IPS-NIHi11 (cell line): ENCODE results near the gene ABTB2.

Experiments
- DNase-seq: peaks from one replicate; pipeline ENCODE4 v3.0.0; 2012; ENCODE audit warnings: mixed read lengths, low spot score

The ABTB2 gene

DNA sequence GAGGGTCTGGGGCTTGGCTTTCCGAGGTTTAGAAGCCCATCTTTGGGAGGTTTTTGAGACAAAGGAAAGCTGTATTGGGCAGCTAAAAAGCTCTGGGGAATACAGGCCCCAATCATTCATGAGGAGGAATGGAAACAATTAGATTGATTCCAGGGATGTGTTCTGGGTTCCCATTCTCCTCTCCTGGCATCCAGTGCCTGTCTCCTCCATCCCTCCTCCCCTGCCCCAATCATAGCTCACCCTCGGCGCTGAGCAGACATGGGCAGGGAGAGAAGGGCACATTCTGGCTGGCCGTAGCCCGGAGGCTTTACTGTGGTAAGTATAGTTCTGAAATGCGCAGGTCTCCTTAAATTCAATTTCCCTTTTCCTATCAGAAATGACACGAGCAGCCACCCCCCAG, 42.4 kb downstream of the ABTB2 start:
- no peak for DNase-seq

DNA sequence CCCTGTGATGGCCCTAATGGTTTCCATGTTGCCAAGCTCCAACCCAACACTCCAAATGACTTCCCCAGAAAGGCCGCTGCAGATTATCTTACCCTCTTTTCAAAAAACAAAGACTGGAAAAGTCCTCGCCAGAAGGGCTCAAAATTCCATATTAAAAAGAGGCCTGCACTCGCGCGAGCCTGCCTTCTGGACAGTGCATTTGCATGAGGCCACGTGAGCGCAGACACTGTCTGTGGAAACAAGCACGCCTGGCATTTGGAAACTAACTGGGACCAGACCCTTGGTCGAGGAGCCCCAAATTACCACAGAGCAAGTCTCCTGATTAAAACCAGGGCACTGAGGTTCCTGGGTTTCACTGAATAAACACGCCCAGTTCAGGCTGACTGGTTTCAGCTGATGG, 42.9 kb downstream of the ABTB2 start:
- no peak for DNase-seq

DNA sequence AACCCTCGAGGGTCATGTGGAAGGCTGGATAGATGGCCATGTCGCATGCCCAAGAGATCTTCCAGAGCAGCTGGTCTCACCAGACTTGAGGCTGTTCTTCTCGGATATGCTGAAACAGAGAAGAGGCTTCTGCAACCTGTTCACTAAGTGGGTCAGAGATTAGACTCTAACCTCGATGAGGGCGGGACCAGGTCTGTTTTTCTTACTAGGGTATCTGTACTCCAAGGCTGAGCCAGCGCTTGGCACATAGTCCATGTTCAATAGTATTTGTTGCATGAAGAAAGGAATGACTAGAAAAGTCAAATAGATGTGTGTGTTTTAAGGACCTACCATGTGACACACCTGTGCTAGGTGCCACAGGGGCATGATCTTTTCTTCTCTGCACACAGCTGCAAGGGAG, 43.6 kb downstream of the ABTB2 start:
- DNase-seq, result no peak

DNA sequence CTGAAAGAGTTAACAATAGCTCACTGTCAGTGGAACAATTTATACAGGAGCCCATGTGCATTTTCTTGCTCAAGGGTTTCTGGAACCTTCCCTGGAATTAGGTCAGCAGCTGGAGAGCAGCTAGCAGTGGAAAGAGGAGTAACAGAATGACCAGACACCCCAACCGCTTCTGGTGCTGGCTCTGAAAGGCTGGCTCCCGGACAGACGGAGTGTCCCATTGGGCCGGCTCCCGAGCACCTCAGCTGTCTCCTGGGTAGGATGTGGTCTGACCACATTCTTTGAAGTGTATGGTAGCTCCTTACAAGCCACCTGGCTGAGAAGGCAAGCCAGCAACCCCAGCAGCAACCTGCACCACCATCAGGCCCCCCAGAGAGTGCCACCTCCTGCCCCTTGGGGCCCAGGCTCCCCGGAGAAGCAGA, 44.7 kb downstream of the ABTB2 start:
- DNase-seq, result peak; percentile 26

DNA sequence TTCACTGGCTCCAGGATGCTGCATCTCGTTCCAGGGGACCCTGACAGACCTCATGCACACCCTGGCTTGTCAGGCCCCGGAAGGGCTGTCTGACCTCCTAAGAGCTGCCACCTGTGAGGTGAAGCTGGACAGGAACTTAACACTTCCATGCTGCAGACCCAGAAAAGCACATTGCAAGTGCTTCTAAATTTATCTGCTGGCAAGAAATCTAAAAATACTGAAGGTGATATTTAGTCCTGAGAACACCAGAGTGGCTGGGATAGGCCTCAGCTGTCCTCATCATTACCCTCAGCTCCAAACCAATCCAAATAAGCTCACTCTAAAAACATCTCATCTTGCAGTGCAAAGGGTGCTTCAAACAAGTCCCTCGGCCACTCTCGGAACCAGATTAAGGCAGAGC, 46.7 kb downstream of the ABTB2 start:
- no peak for DNase-seq

DNA sequence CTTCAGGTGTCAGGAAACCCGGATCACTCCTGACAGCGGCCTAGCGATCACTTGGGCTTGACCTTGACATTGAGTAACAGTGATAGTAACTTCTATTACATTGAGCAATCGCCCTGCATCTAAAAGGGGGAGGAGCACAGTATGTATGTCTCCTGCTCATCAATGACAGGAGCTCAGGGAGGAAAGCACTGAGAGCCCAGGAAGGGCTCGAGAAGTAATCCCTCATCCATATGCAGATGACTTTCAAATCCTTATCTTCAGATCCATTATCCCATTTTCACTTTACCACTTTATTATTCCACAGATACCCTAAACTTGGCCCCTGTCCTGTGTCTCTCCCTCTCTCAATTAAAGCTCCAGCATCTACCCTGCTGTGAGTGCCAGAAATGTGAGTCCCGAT, 47.8 kb downstream of the ABTB2 start:
- DNase-seq, result no peak

DNA sequence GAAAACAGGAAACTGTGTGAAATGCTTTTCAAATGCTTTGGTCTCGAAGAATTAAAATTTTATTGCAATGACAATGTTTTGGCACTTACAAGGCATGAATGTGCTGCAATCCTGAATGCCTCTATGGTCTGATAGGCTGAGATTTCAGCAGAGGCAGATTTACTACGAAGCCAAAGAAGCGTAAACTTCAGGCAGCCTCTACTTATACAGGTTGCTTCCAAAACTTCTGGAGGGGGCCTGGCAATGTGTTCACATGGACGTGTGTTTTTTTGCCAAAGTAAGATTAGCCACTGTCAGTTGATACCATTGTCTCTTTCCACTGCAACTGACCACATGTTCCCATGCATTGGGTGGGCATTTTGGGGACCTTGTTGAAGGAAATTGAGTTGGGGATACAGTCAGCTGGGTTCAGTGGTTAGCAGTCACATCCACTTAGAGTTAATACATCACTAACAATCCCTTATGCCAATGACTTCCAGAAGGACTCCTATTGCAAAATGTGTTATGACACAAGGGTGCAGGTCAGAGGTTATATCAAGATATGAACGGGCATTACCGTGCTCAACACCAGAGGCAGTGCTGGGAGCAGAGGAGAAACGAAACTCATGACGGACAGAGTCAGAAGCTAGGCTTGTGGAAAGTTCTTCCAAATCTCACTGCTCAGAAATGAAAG, 48.8 kb downstream of the ABTB2 start:
- DNase-seq, result no peak

DNA sequence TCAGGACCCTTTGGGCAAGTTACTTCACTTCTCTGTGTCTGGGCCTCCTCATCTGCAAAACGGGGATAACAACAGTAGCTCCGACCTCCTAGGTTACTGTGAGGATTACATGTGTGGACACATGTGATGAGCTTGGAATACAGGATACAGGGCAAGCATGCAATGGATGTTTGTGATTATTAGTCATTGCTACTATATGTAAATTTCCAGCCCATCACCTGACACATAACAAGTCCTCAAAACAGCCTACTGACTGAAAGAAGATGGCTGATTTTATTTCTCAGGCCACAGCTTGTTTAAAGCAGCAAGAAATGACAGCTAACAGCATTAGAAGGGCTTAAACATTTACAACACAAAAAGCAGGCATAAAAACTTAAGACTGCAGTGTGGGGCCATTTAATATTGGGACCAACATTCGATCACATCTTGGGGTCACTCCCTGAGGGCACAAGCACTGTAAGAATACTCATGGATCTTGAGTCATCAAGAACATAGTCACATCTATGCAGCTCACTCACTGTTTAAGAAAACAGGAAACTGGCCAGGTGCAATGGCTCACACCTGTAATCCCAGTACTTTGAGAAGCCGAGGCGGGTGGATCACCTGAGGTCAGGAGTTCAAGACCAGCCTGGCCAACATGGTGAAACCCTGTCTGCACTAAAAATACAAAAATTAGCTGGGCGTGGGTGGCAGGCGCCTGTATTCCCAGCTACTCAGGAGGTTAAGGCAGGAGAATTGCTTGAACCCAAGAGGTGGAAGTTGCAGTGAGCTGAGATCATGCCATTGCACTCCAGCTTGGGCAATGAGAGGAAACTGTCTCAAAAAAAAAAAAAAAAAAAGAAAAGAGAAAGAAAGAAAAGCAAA, 49.5 kb downstream of the ABTB2 start:
- DNase-seq, result no peak

DNA sequence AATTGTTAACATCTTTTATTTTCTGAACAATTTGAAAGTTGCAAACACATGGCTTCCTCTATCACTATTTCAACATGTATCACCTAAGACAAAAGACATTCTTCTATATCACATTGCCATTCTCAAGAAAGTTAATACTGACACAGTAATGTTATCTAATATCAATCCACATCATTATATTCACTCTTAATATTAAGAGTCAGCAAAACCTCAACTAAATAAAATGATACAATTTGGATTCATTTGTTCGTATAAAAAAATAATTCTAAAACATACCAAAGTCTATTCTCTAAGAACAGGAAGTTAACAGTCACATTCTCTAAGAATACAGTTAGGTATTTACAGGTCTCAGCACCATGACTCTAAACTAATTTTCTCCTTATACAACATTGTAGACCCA, 52.0 kb downstream of the ABTB2 start:
- no peak for DNase-seq

DNA sequence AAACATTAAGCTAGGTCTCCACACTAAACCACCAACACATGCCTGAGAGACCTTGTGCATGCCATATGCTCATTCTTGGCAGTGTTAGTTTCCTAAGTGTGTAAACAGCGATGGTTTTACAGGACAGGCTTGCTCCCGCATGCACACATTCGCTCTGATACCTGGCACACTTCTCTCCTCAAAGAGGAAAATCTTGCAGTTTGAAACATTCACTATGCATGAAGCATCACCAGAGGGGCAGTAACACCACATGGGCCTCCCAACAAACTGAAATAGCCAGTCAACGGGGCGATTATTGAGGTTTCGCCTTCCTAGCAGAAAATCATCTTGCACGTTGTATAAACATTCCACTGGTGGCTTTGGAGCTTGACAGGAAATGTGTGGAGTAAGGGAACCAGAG, 52.6 kb downstream of the ABTB2 start:
- DNase-seq, result no peak

DNA sequence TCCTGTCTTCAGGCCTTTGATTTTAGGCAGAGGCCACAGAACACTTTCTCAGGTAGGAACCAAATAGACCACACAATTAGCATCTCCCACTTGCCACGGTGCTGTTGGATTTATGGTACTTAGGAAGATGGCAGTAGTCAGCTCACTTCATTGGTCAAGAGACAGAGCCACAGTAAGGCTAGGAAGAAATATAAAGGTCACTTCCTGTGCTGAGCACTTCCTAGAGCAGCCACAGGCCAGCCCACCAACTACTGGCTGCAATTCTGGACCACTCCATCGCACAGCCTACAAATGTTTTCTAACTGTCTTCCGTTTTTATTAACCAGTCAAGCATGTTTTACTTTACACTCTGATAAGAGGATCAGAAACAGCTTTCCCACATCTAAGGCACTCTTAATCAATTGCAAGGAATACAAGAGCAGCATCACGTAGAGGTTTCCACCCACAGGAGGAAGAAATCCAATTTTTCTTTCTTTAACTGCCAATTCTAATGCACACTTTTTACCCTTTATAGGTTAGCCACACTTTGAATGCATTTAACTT, 54.7 kb downstream of the ABTB2 start:
- no peak for DNase-seq

DNA sequence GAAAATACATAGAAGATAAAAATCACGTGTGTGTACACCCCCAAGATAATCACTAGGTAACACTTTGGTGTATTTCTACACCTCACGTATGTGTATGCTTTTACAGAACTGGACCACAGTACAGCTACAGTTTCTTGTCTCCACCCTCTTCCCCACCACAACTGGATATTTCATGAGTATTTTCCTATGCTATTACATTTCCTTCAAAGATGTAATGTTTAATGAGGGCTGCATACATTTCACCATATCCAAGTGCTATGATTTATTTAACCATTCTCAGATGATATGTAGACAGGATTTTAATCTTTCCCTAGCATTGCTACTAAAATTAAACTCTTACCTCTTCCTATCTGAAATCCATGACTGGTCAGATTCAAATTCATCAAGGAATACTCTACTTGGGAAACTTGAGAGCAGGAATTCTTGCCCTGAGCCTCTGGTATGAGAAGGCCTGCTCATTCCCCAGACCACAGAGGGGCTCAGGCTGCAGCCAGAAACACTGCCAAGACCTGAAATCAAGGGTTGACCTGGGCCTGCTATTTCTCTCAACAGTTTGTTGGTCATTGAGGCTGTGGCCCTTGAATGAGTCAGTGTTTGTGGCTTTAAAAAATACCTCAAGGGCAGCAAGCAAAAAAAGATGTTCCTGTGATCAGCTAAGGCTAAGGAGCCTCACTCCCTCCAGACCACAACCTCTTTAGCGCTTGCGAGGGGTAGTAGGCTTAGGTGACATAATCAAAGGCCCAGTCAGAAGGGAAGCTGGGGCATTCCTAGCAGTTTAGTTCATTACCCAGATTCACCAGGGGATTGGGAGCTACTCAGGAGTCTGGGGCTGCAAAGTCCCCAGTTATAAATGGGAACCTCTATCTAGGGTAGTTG, 55.5 kb downstream of the ABTB2 start:
- no peak for DNase-seq

DNA sequence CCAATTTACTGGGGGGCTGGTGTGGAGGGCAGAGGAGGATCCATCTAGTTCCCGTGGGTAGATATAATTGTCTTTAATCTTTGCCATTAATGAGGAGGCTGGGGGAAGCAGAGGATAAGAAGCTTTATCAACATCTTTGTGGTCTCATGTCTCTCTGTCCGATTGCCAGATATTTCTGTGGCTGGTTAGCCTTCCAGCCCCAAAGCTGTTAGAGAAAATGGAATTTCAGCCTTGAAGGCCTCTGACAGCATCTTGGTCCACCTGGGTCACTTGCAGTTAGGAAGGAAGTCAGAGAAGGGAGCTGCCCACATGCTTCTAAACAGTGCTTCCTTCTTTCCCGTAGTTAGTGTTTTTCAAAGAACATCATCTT, 56.9 kb downstream of the ABTB2 start:
- DNase-seq, result no peak

DNA sequence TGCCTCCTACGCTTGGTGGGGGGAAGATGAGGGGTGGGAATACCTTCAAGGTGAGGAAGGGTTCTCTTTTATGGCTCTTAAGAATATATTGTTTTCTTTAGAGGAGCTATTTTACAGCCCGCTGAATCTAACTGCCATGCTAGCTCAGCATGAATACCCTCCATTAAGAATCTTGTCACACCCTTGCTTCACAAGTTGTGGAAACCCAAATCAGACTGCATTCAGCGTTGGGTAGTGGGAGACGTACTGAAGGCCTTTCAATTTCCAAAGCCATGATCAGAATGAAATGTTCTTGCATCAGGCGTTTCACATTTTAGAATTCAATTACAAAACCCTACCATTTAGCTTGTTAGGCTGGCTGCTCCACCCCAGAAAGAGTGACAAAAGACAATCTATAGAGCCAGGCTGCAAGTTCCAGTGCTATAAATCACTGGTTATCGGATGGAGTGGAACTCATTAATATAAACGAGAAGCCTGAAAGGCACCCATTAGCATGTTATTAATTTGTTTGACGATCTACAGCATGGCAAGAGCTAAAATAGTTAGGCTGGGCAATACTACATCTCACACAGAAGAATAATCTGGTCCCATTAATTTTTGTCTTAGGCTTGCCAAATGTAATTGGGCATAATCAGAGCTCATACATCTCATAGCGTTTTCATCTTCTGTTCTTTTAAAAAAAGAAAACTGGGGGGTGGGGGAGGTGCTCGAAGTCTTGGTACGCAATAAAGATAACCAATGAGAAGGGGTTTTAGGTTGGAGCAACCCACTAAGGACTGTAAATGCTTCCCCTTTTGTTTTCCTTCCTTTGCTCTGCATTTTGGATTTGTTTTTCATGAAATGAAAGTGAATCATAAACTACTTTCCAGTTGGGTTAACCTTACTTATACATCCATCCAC, 57.5 kb downstream of the ABTB2 start:
- DNase-seq, result no peak

DNA sequence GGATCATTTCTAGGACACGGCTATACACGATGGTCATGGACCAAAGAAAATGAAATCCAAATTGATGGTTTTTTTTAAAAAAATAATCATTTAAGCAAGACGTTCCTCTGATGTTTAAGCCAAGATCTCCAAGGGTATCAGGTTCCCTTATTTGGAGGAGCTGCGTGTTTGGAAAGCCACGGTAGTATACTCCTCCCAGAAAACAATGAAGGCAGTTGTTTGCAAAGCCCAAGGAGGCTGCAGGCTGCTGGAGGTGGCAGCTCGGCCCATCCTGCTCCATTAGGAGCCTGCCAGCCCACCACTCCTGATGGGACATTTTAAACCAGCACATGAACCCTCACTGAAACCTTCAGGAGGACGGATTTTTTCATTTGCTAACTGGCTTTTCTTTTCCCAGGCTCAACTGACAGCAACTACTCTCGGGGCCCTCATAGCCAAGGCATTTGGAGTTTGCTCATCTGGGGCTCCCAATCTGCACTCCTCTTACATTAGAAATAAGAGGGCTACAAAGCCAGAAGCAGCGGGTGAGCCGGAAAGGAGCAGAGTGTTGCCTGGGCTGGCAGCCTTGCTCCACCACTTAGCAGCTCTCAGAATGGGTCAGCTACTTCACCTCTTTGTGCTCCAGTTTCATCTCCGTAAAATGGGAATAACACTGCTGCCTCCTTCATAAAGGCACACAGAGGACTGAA, 58.4 kb downstream of the ABTB2 start:
- peak; percentile 29 for DNase-seq

DNA sequence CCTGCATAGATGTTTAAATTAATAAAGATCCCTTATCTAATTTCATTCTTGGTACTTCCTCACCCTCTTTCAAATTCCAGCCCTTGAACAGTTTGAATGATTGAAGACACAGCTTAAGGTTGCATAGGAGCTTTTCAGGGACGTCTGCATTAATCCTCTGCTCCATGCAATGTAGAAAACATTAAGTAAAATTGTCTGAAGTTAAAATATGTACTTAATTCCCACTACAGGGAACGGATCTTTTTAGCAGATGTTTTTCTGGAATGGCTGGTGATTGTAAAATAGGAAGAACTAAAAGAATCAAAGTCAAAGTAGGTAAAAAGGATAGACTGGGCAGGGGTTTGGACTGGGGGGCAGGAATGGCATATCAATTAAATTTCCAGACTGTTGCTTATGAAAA, 58.9 kb downstream of the ABTB2 start:
- no peak for DNase-seq

DNA sequence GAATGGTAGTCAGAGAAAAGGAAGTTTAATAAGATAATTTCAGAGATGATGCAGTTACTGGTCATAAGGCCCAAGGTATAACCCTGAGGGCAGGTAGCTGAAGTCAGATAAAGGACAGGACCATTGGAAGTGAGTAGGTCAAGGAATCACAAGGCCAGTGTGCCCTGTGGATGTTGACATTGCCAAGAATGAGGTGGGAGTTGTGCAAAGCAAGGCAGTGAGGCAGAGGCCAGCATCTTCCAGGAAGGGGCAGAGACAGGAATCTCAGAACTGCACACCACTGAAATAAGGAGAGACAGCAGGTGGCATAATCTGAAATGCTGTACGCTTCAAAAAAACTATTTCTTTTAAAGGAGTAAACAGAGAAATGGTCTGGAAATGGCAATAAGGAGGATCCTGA, 61.4 kb downstream of the ABTB2 start:
- no peak for DNase-seq

DNA sequence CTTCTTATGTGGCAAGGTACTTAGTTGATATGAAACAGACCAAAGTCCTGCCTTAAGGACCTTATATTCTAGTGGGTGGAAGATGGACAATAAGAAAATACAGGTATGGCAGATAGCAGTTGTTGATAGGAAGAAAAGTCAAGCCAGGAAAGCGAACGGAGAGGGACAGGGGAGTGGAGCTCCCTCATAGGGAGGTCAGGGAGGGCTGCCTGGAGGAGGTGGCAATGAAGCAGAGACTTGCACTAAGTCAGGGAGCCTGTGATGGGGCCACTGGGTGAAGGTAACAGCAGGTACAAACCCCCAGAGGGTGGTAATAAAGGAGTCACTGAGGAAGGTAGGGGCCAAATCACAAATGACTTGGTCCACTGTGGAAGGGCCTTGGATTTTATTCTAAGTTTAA, 65.3 kb downstream of the ABTB2 start:
- no peak for DNase-seq

DNA sequence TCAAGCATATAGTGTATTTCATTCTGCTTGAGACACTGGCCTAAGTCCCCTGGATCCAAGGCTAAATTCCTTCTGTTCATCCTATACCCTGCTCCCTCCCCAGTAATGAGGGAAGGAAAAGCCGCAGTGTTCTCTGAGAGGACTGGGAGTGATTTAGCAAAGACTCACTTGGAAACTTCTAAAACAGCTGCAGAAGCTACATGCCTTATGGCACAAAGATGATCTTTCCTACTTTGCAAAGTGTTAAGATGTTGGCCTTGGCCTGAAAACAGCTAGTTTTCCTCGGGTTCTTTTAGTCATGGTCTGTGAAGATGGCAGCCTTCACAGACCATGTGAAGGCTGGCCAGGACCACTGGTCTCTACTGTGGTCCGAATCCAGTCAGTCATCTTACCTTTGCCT, 65.7 kb downstream of the ABTB2 start:
- no peak for DNase-seq

DNA sequence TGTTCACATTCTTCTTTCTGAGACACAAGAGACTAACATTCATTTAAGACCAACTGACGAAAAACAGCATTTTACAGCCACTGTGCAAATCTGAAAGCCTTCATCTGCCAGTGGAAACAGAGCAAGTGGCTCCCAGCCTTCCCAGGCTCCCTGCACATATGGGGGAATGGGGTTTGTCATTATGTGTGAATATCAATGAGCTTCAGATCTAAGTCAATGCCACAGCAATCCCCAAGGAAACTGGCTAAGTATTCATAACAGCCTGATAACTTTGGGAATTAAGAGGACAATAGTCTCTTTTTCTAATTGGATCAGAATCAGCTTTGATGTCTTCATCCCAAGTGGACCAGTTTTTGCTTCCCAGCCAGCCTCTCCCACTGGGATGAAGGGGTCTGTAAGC, 66.9 kb downstream of the ABTB2 start:
- DNase-seq, result no peak

DNA sequence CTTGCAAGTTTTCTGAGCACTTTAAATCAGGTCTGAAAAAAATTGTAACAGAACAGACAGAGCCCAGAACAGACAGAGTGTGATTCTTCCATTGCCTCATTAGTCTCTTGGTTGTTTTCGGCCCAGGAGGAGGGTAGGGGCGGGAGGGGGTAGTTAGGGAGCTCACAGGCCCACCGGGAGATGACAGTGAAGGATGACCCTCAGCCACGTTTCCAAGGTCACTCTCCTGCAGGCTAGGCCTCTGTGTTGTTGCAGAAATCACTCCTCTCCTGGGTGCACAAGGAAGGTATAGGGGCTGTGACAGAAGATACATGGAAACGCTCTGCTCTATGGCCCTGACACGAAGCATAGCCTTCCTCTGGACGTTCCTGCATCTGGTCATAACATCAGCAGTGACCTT, 69.3 kb downstream of the ABTB2 start:
- DNase-seq, result no peak
